Hepatocyte (in vitro differentiated cells): ENCODE data around the gene FMNL2. TPM values are rescaled to one million over a fixed set of nuclear protein-coding genes. Genes with fewer than 3 reads are reported as not detected.

Source experiments
- DNase-seq: peaks from one replicate; pipeline ENCODE4 v3.0.0-alpha.2; 2016; ENCODE audit warnings: low spot score
- H2AFZ ChIP-seq: fragments of 200-600 bp; sonication (generic); 2 replicates; pipeline ENCODE4 v1.6.0; 2016; ENCODE audit warnings: antibody characterized with exemption, mild to moderate bottlenecking
- H3K27ac ChIP-seq: fragments of 200-600 bp; sonication (generic); 2 replicates; pipeline ENCODE4 v1.5.1; 2016; ENCODE audit warnings: mild to moderate bottlenecking
- H3K27me3 ChIP-seq: fragments of 200-600 bp; sonication (generic); 2 replicates; pipeline ENCODE4 v1.6.1; 2016
- H3K36me3 ChIP-seq: fragments of 200-600 bp; sonication (generic); replicated peaks from 2 replicates; pipeline ENCODE4 v1.5.1; 2016; ENCODE audit warnings: low read depth; ENCODE audit not compliant: insufficient read depth
- H3K4me1 ChIP-seq: fragments of 200-600 bp; sonication (generic); 2 replicates; pipeline ENCODE4 v1.5.1; 2016; ENCODE audit warnings: mild to moderate bottlenecking, moderate library complexity; ENCODE audit not compliant: insufficient read depth
- H3K4me2 ChIP-seq: fragments of 200-600 bp; sonication (generic); 2 replicates; pipeline ENCODE4 v1.6.0; 2016
- H3K4me3 ChIP-seq: fragments of 200-600 bp; sonication (generic); 2 replicates; pipeline ENCODE4 v1.5.1; 2016; ENCODE audit warnings: mild to moderate bottlenecking
- H3K79me2 ChIP-seq: fragments of 200-600 bp; sonication (generic); 2 replicates; pipeline ENCODE4 v1.6.0; 2017; ENCODE audit warnings: mild to moderate bottlenecking
- H3K9me2 ChIP-seq: fragments of 200-600 bp; sonication (generic); replicated peaks from 2 replicates; pipeline ENCODE4 v1.6.0; 2017; ENCODE audit warnings: mild to moderate bottlenecking; ENCODE audit not compliant: insufficient read depth
- H3K9me3 ChIP-seq: fragments of 200-600 bp; sonication (generic); 2 replicates; pipeline ENCODE4 v1.5.1; 2016; ENCODE audit warnings: low read depth, mild to moderate bottlenecking
- H4K20me1 ChIP-seq: fragments of 200-600 bp; sonication (generic); 2 replicates; pipeline ENCODE4 v1.6.0; 2016; ENCODE audit warnings: mild to moderate bottlenecking; ENCODE audit not compliant: insufficient read depth, poor library complexity, severe bottlenecking
- EZH2 ChIP-seq: fragments of 200-600 bp; sonication (generic); IDR thresholded peaks from 2 replicates; pipeline ENCODE4 v1.6.1; 2016; ENCODE audit warnings: antibody characterized with exemption, mild to moderate bottlenecking, borderline replicate concordance
- EZH2phosphoT487 ChIP-seq: fragments of 200-600 bp; sonication (generic); IDR thresholded peaks from one replicate; pipeline ENCODE4 v1.6.1; 2018; ENCODE audit warnings: antibody characterized with exemption, mild to moderate bottlenecking, low read depth, moderate library complexity; ENCODE audit not compliant: unreplicated experiment, severe bottlenecking
- WGBS: methylation state at CpG from one replicate; pipeline ENCODE4 v1.1.6; 2016; ENCODE audit warnings: low lambda C conversion rate; ENCODE audit errors: missing lambda C conversion rate; 5-methylcytosine and 5-hydroxymethylcytosine counted together
- polyA plus RNA-seq: library from polyadenylated mRNA; unstranded; fragments of >200 nt; fragmentation: Nextera tagmentation; extraction: Ambion mirVana; gene quantifications from 2 replicates; pipeline ENCODE4 v1.2.1, GENCODE V29; 2016
- total RNA-seq: library from RNA; depleted of rRNA; stranded (reverse); fragments of >200 nt; gene quantifications from 2 replicates; pipeline ENCODE4 v1.2.3, GENCODE V29; 2014
- TF ChIP-seq, protein P1 (sequence below): fragments of 200-600 bp; sonication (generic); IDR thresholded peaks from 2 replicates; pipeline ENCODE4 v1.5.1; 2016; ENCODE audit warnings: antibody characterized with exemption, mild to moderate bottlenecking; ENCODE audit not compliant: poor library complexity

FMNL2 gene
- total and polyA plus RNA-seq, 2 experiments from 2014 or later = 11.7 to 53.6 TPM

DNA sequence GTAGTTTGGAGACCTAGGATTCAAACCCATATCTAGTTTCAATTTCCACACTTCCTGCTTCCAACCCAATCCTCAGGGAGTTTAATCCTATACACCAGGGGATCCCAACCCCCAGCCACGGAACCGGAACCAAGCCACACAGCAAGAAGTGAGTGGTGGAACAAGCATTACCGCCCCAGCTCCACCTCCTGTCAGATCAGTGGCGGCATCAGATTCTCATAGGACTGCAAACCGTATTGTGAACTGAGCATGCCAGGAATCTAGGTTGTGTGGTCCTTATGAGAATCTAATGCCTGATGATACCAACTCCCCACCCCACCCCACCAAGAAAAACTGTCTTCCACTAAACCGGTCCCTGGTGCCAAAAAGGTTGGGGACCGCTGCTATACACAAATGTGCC is 329.8 kb downstream of the FMNL2 start:
- no peaks in the 10 kb centered on the region for H3K9me2 ChIP-seq
- no peak overlapping the region for H3K4me3 ChIP-seq
- H2AFZ ChIP-seq = no peak overlapping the region
- peaks cover 4% of the 10 kb centered on the region for H3K36me3 ChIP-seq
- H3K27me3 ChIP-seq = no peaks in the 10 kb centered on the region
- H3K4me1 ChIP-seq = no peaks in the 10 kb centered on the region
- no peak for DNase-seq
- H4K20me1 ChIP-seq = no peaks in the 10 kb centered on the region
- H3K4me2 ChIP-seq = no peak overlapping the region
- no peaks in the 10 kb centered on the region for H3K9me3 ChIP-seq
- 96% methylated on average over 7 of the region's 7 CpGs for WGBS
- TF ChIP-seq EZH2 (no peak), EZH2phosphoT487 (no peak)
- TF ChIP-seq, protein P1, sequence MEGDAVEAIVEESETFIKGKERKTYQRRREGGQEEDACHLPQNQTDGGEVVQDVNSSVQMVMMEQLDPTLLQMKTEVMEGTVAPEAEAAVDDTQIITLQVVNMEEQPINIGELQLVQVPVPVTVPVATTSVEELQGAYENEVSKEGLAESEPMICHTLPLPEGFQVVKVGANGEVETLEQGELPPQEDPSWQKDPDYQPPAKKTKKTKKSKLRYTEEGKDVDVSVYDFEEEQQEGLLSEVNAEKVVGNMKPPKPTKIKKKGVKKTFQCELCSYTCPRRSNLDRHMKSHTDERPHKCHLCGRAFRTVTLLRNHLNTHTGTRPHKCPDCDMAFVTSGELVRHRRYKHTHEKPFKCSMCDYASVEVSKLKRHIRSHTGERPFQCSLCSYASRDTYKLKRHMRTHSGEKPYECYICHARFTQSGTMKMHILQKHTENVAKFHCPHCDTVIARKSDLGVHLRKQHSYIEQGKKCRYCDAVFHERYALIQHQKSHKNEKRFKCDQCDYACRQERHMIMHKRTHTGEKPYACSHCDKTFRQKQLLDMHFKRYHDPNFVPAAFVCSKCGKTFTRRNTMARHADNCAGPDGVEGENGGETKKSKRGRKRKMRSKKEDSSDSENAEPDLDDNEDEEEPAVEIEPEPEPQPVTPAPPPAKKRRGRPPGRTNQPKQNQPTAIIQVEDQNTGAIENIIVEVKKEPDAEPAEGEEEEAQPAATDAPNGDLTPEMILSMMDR = no peak
- H3K79me2 ChIP-seq = no peaks in the 10 kb centered on the region
- no peak overlapping the region for H3K27ac ChIP-seq

DNA sequence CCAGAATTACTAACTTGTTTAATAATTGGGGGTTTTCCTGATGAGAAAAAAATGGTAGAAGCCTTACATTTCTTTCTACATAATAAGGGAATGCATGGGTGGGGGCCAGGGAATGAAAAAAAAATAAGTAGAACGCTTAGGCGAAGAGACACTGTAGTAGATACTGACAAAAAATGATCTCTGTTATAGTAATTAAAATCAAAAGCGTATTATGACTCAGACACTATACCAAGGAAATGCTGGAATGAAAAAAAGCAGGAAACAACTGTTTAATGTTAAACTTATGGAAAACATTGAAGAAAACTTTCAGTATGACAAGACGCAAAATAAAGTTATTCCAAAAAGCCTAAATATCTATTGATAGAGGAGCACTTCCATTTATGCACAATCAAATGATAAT is 339.4 kb downstream of the FMNL2 start:
- no peaks in the 10 kb centered on the region for H4K20me1 ChIP-seq
- TF ChIP-seq EZH2phosphoT487 = no peak
- no peak for TF ChIP-seq EZH2
- TF ChIP-seq, protein P1 = no peak
- no peaks in the 10 kb centered on the region for H3K79me2 ChIP-seq
- H3K4me1 ChIP-seq = no peaks in the 10 kb centered on the region
- no peak for DNase-seq
- no peak overlapping the region for H3K4me3 ChIP-seq
- 98% methylated on average over 4 of the region's 4 CpGs for WGBS
- no peaks in the 10 kb centered on the region for H3K36me3 ChIP-seq
- no peak overlapping the region for H3K27ac ChIP-seq
- H3K9me2 ChIP-seq = no peaks in the 10 kb centered on the region
- no peak overlapping the region for H3K4me2 ChIP-seq
- no peaks in the 10 kb centered on the region for H3K27me3 ChIP-seq
- H3K9me3 ChIP-seq = no peaks in the 10 kb centered on the region
- H2AFZ ChIP-seq = no peak overlapping the region

DNA sequence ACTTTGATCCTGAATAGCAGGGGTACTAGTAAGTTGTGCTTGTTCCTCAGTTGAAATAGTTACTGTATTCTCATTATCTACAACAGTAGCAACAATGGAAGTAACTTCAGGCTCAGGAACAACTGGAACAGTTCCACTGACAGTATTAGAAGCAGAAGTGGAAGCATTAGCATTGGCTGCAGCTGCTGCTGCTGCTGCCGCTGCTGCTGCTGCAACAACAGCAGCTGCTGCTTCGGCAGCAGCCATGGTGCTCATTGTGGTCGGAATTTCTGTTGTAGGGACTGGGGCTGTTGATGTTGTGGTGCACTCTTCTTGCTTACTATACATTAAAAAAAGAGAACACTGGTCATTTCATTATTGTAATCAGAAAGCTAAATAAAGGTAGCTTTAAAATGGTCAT is 341.5 kb downstream of the FMNL2 start:
- Histone ChIP-seq H3K27ac (no peak overlapping the region), H3K9me2 (no peaks in the 10 kb centered on the region), H3K79me2 (peaks cover 2% of the 10 kb centered on the region), H3K4me3 (no peak overlapping the region), H3K9me3 (no peaks in the 10 kb centered on the region), H2AFZ (no peak overlapping the region), H3K27me3 (no peaks in the 10 kb centered on the region), H3K4me1 (no peaks in the 10 kb centered on the region), H4K20me1 (no peaks in the 10 kb centered on the region), H3K36me3 (no peaks in the 10 kb centered on the region), H3K4me2 (no peak overlapping the region)
- TF ChIP-seq EZH2 = no peak
- TF ChIP-seq, protein P1 = no peak
- TF ChIP-seq EZH2phosphoT487 = no peak
- DNase-seq = no peak
- 91% methylated on average over 3 of the region's 3 CpGs for WGBS

DNA sequence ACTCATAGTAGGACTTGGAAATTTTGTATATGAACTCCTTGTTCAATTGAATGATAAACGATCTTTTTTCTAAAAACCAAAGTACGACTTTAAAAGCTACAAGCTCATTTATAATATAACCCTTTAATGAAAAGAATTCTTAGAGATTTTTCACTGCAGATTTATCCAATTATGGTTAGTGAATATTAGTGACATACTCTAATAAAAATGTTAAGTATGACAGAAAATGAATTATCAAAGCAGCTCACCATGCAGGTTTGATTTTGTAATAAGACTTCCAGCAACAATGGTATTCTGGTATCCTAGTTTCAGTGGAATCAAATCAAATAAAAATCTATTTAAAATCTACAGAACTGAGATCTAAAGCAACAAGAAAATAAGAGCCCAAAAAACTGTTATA is 343.8 kb downstream of the FMNL2 start:
- Histone ChIP-seq H3K4me3 (no peak overlapping the region), H4K20me1 (peaks cover 4% of the 10 kb centered on the region), H3K27ac (no peak overlapping the region), H3K4me2 (no peak overlapping the region), H3K4me1 (no peaks in the 10 kb centered on the region), H3K9me2 (no peaks in the 10 kb centered on the region), H2AFZ (no peak overlapping the region), H3K9me3 (no peaks in the 10 kb centered on the region), H3K27me3 (no peaks in the 10 kb centered on the region), H3K36me3 (no peaks in the 10 kb centered on the region), H3K79me2 (peaks cover 9% of the 10 kb centered on the region)
- TF ChIP-seq, protein P1 = no peak
- TF ChIP-seq EZH2 (no peak), EZH2phosphoT487 (no peak)
- no peak for DNase-seq
- 96% methylated on average over 2 of the region's 2 CpGs for WGBS
